ENCODE measurements around the gene MSL2. TPM values are rescaled to one million over a fixed set of nuclear protein-coding genes. Genes with fewer than 3 reads are reported as not detected.

MSL2 gene
- total RNA-seq, 1 experiment from 2014 or later, result 35.6 TPM

- TF ChIP-seq TCF7L2 (IDR thresholded peaks at IDR 0.05; ENCODE audit: low read depth, low read length) (no peak), REST (IDR thresholded peaks at IDR 0.05; ENCODE audit: insufficient read depth in 1 of 2, low read depth in 2 of 2, low read length in 1 of 2) (no peak), POLR2AphosphoS5 (IDR thresholded peaks at IDR 0.05; ENCODE audit: low read depth, low read length) (no peak), CTCF (IDR thresholded peaks at IDR 0.05) (no peak), SIN3A (IDR thresholded peaks at IDR 0.05; ENCODE audit: borderline replicate concordance, insufficient read depth, low read depth, low read length) (no peak)
- Histone ChIP-seq H3K9me3 (ENCODE audit: control insufficient read depth, insufficient read depth, low read depth, low read length) (no peaks in the 10 kb centered on the region), H3K4me1 (ENCODE audit: control insufficient read depth, insufficient read depth, low read length) (peaks cover 40% of the 10 kb centered on the region), H3K27ac (ENCODE audit: low read length) (no peak overlapping the region), H3K27me3 (ENCODE audit: control insufficient read depth, insufficient read depth, low read length) (no peaks in the 10 kb centered on the region), H3K36me3 (ENCODE audit: control insufficient read depth, insufficient read depth, low read length) (no peaks in the 10 kb centered on the region; the same call in 1 of the 2 replicates), H3K4me3 (ENCODE audit: low read depth in 2 of 2, low read length in 2 of 2) (no peak overlapping the region)
- ATAC-seq (no peak), DNase-seq (ENCODE audit: low read depth, low spot score) (no peak)
- in situ Hi-C loops (cut with HindIII; ENCODE audit: low pct_unique_long_range_greater_than_20kb, low sequenced_read_pairs) (loop anchor here (10.0 kb wide), 1 partner anchor 555 kb away; no protein-coding TSS in a partner anchor), intact Hi-C loops (cut with micrococcal nuclease; ENCODE audit: unreplicated experiment) (loop anchor here (5.0 kb wide), 1 partner anchor 113 kb away; no protein-coding TSS in a partner anchor)
- ChIA-PET CTCF (interaction anchor here (0.6 kb wide), 2 partner anchors 17 to 121 kb away, joined by 4 to 11 read pairs; no protein-coding TSS in a partner anchor), POLR2A (interaction anchor here (0.7 to 0.8 kb wide), 2 partner anchors 9 to 50 kb away, joined by 6 read pairs; no protein-coding TSS in a partner anchor)
- BruUV-seq (replicated peaks), result no TSS peak
These were observed 6.1 kb downstream of the MSL2 start for GRCh38 chr3:136189859-136190617.

GRCh38 chr3:136189043-136189442 lies 7.1 kb downstream of the MSL2 start:
- DNase-seq (ENCODE audit: low read depth, low spot score), result no peak
- TF ChIP-seq CTCF (IDR thresholded peaks at IDR 0.05) (no peak), REST (IDR thresholded peaks at IDR 0.05; ENCODE audit: insufficient read depth in 1 of 2, low read depth in 2 of 2, low read length in 1 of 2) (no peak), POLR2AphosphoS5 (IDR thresholded peaks at IDR 0.05; ENCODE audit: low read depth, low read length) (no peak), TCF7L2 (IDR thresholded peaks at IDR 0.05; ENCODE audit: low read depth, low read length) (no peak), SIN3A (IDR thresholded peaks at IDR 0.05; ENCODE audit: borderline replicate concordance, insufficient read depth, low read depth, low read length) (no peak)
- no peaks in the 10 kb centered on the region for H3K9me3 ChIP-seq (ENCODE audit: control insufficient read depth, insufficient read depth, low read depth, low read length)
- peaks cover 40% of the 10 kb centered on the region for H3K4me1 ChIP-seq (ENCODE audit: control insufficient read depth, insufficient read depth, low read length)
- H3K27ac ChIP-seq (ENCODE audit: low read length), result no peak overlapping the region
- in situ Hi-C loops (cut with HindIII; ENCODE audit: low pct_unique_long_range_greater_than_20kb, low sequenced_read_pairs), result loop anchor here (10.0 kb wide), 1 partner anchor 556 kb away; no protein-coding TSS in a partner anchor
- no peaks in the 10 kb centered on the region for H3K27me3 ChIP-seq (ENCODE audit: control insufficient read depth, insufficient read depth, low read length)
- no peaks in the 10 kb centered on the region for H3K36me3 ChIP-seq (ENCODE audit: control insufficient read depth, insufficient read depth, low read length)
- no peak for ATAC-seq
- ChIA-PET CTCF (no interaction called here), POLR2A (interaction anchor here (0.7 kb wide), 1 partner anchor 40 kb away, joined by 5 read pairs; no protein-coding TSS in a partner anchor)
- BruUV-seq (replicated peaks), result no TSS peak
- intact Hi-C loops (cut with micrococcal nuclease; ENCODE audit: unreplicated experiment), result no loop called here
- no peak overlapping the region for H3K4me3 ChIP-seq (ENCODE audit: low read depth in 2 of 2, low read length in 2 of 2)
